GM12872 (cell line): ENCODE measurements around the gene TDRD6.

Source experiments
- TF ChIP-seq, protein P1 (sequence below): IDR thresholded peaks from 3 replicates; pipeline ENCODE4 v1.5.1; 2011; ENCODE audit warnings: low read depth, mild to moderate bottlenecking, low read length, moderate library complexity; ENCODE audit not compliant: insufficient read depth

The TDRD6 gene

DNA sequence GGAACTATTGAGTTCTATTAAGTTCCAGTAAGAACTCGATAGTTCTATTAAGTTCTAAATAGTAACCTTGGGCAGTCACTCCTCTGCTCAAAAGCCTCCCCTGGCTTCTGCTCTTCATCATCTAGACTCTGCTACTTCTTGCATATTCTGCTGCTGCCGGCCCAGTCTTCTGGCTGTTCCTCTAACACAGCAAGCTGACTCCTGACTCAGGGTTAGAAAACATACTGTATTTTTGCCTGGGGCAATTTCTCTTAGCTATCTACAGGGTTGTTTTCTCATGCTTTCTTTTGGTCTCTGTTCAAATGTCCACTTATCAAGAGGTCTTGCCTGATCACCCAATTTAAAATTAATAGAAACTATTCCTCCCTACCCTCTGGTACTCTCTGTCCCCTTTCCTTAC lies 20.3 kb upstream of the TDRD6 start:
- TF ChIP-seq, protein P1, sequence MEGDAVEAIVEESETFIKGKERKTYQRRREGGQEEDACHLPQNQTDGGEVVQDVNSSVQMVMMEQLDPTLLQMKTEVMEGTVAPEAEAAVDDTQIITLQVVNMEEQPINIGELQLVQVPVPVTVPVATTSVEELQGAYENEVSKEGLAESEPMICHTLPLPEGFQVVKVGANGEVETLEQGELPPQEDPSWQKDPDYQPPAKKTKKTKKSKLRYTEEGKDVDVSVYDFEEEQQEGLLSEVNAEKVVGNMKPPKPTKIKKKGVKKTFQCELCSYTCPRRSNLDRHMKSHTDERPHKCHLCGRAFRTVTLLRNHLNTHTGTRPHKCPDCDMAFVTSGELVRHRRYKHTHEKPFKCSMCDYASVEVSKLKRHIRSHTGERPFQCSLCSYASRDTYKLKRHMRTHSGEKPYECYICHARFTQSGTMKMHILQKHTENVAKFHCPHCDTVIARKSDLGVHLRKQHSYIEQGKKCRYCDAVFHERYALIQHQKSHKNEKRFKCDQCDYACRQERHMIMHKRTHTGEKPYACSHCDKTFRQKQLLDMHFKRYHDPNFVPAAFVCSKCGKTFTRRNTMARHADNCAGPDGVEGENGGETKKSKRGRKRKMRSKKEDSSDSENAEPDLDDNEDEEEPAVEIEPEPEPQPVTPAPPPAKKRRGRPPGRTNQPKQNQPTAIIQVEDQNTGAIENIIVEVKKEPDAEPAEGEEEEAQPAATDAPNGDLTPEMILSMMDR = no peak

DNA sequence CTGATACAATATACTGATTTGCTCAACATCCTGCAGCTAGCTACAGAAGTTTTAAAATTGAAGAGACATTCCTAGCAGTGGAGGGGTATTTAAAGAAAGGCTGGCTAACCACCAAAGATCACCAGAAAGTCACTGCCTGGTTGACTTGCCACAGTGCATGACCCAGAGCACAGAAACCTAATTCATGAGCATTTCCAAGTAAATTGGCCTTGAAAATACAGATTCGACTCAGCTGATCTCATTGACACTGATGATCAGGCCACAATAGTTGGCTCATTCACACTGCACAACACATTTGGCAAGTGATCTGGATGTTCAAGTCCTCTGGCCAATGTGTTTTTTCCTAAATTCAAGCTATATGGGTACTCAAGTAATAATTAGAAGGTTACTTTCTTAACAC lies 13.3 kb upstream of the TDRD6 start:
- TF ChIP-seq, protein P1 = no peak

DNA sequence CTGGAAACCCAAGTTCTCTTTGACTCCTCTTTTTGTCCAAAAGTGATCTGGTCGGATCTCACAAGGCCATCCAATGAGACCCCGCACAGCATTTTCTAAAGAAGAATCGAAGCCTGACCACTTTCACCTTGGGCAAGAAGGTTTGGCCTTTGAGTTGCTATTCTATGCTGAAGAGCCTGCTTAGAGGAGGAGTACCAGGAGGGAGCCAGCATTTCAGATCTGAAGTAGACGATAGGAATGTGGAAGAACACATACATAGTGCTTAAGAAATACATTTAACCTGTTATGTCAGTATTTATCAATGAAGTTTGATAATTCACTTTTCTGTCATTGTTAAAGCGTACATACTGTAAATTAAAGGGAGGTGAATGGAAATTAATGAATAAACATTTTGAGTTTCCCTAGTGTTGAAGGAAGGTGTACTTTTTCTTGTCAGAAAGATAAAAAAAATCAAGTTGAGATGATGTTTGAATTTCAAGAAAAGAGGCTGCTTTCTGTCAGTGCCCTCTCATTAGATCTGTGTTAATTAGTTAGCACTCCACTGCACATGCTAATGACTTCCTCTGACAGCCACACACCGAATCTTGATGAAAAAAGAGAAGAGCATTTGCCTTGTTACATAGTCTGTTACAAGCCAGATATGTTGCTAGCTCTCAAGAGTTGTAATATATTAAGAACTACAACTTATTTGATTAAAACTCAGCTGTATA lies 10.9 kb upstream of the TDRD6 start:
- TF ChIP-seq, protein P1 = no peak

DNA sequence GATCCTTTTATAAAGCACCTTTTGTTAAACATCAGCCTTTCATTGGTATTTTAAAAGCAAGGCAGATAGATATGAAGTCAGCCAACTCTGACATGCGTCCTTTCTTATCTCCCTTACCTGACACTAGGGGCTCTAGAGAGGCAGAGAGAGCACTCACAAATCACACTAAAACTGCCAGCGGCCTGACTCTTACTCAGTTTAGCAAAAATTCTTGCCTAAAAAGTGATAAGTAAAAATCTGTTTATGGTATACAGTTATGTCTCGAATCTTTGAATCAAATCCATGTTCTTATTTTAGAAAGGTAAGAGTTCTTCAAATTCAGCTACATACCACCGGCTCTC lies 10.4 kb upstream of the TDRD6 start:
- TF ChIP-seq, protein P1 = peak; percentile 59

DNA sequence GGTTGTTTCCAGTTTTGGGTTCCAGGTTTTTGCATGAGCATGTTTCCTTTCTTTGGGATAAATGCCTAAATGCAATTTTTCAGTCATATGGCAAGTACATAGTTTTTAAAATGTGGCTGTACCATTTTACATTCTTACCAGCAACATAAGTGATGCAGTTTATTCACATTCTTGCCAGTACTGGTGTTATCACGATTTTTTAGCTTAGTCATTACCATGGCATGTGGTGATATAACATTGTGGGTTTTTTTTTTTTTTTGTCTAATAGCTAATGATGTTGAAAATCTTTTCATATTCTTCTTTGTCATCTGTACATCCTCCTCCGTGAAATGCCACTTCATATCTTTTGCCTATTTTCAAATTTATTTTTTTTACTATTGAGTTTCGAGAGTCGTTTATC lies 2.9 kb upstream of the TDRD6 start:
- TF ChIP-seq, protein P1 = no peak

DNA sequence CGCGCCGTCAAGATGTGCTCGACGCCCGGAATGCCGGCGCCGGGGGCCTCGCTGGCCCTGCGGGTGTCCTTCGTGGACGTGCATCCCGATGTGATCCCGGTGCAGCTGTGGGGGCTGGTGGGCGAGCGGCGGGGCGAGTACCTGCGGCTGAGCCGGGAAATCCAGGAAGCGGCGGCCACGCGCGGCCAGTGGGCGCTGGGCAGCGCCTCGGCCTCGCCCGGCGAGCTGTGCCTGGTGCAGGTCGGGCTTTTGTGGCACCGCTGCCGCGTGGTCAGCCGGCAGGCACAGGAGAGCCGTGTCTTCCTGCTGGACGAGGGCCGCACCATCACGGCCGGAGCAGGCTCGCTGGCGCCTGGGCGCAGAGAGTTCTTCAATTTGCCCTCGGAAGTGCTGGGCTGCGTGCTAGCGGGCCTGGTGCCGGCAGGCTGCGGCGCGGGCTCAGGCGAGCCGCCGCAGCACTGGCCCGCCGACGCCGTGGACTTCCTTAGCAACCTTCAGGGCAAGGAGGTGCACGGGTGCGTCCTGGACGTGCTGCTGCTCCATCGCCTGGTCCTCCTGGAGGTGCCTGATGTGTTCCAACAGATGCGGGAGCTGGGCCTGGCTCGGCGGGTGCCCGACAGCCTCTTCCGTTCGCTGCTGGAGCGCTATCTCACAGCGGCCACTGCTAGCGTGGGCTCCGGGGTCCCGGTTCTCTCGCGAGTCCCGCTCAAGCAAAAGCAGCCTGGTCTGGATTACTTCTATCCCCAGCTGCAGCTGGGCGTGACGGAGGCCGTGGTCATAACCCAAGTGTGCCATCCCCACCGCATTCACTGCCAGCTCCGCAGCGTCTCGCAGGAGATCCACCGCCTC lies 656 bp downstream of the TDRD6 start:
- TF ChIP-seq, protein P1 = no peak

DNA sequence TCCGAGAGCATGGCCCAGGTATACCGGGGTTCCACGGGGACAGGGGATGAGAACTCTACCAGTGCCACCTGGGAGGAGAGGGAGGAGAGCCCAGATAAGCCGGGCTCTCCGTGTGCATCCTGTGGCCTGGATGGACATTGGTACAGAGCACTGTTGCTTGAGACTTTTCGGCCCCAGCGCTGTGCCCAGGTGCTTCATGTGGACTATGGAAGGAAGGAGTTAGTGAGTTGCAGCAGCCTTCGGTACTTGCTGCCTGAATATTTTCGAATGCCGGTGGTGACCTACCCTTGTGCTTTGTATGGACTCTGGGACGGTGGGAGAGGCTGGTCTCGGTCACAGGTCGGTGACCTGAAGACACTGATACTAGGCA lies 1.3 kb downstream of the TDRD6 start:
- TF ChIP-seq, protein P1 = no peak
